Stimulated activated naive B cell treated with anti-CD40 and anti-IgM and Interleukin-4, amounts not matched to agents 10 μg/mL and 1 μg/mL and 100 μg/mL, for 72 hours (primary cell): ENCODE data around the gene ZFPM1.

Experiments used
- ATAC-seq, 2 donors: fragments of 150-1000 bp; cut with Tn5 transposase; replicated peaks; 2 replicates each; pipeline ENCODE4 v1.10.0; 2021; ENCODE audit warnings: moderate library complexity in 1 of 2
- DNase-seq: peaks from one replicate; pipeline ENCODE4 v3.0.0; 2021
- H3K27ac Mint-ChIP-seq: one replicate; pipeline ENCODE4 v1.8.0; 2022; ENCODE audit warnings: mild to moderate bottlenecking, mixed read lengths
- H3K27me3 Mint-ChIP-seq, 2 donors: one replicate each; pipeline ENCODE4 v1.8.0; 2022; ENCODE audit warnings: mixed read lengths in 2 of 2
- H3K36me3 Mint-ChIP-seq, 2 donors: one replicate each; pipeline ENCODE4 v1.8.0; 2022; ENCODE audit warnings: mixed read lengths in 2 of 2, mild to moderate bottlenecking in 1 of 2
- H3K4me1 Mint-ChIP-seq, 2 donors: one replicate each; pipeline ENCODE4 v1.8.0; 2022; ENCODE audit warnings: mixed read lengths in 2 of 2, mild to moderate bottlenecking in 1 of 2
- H3K4me3 Mint-ChIP-seq, 2 donors: one replicate each; pipeline ENCODE4 v1.8.0; 2022; ENCODE audit warnings: mild to moderate bottlenecking in 2 of 2, mixed read lengths in 2 of 2, moderate library complexity in 1 of 2
- H3K9me3 Mint-ChIP-seq, 2 donors: one replicate each; pipeline ENCODE4 v1.8.0; 2022; ENCODE audit warnings: mixed read lengths in 2 of 2, mild to moderate bottlenecking in 1 of 2

ZFPM1 gene

GRCh38 chr16:88537859-88538258, 84.8 kb downstream of the ZFPM1 start:
- Mint-ChIP-seq H3K9me3 (peaks cover 0 to 5% of the 10 kb centered on the region in 2 donors), H3K27me3 (peaks cover 14 to 33% of the 10 kb centered on the region in 2 donors), H3K4me3 (no peak overlapping the region), H3K27ac (peak overlapping the region; percentile 73), H3K36me3 (peaks cover 13 to 16% of the 10 kb centered on the region in 2 donors), H3K4me1 (peaks cover 10 to 18% of the 10 kb centered on the region in 2 donors)
- ATAC-seq (no peak), DNase-seq (no peak)

- ATAC-seq (no peak), DNase-seq (no peak)
- H3K27me3 Mint-ChIP-seq, result peaks cover 14 to 38% of the 10 kb centered on the region in 2 donors
- no peak overlapping the region for H3K27ac Mint-ChIP-seq
- peaks cover 4 to 10% of the 10 kb centered on the region in 2 donors for H3K9me3 Mint-ChIP-seq
- H3K4me1 Mint-ChIP-seq, result peaks cover 10 to 18% of the 10 kb centered on the region in 2 donors
- H3K4me3 Mint-ChIP-seq, result no peak overlapping the region
- H3K36me3 Mint-ChIP-seq, result peaks cover 20 to 21% of the 10 kb centered on the region in 2 donors
Measured at GRCh38 chr16:88538366-88539060, 85.4 kb downstream of the ZFPM1 start.

GRCh38 chr16:88539261-88539651, 86.2 kb downstream of the ZFPM1 start:
- no peak for ATAC-seq
- Mint-ChIP-seq H3K27me3 (peaks cover 14 to 41% of the 10 kb centered on the region in 2 donors), H3K36me3 (peaks cover 22 to 23% of the 10 kb centered on the region in 2 donors), H3K4me1 (peaks cover 10 to 18% of the 10 kb centered on the region in 2 donors), H3K27ac (no peak overlapping the region), H3K4me3 (no peak overlapping the region), H3K9me3 (peaks cover 7 to 11% of the 10 kb centered on the region in 2 donors)
- no peak for DNase-seq

- H3K36me3 Mint-ChIP-seq, result peaks cover 22% of the 10 kb centered on the region in 2 donors
- H3K9me3 Mint-ChIP-seq, result peaks cover 7 to 11% of the 10 kb centered on the region in 2 donors
- H3K27ac Mint-ChIP-seq, result no peak overlapping the region
Measured at GRCh38 chr16:88539652-88540345, 86.7 kb downstream of the ZFPM1 start.

GRCh38 chr16:88540346-88540977, 87.4 kb downstream of the ZFPM1 start:
- peaks cover 17 to 45% of the 10 kb centered on the region in 2 donors for H3K27me3 Mint-ChIP-seq
- H3K27ac Mint-ChIP-seq, result no peak overlapping the region
- no peak overlapping the region for H3K4me3 Mint-ChIP-seq
- peaks cover 19 to 20% of the 10 kb centered on the region in 2 donors for H3K36me3 Mint-ChIP-seq
- H3K9me3 Mint-ChIP-seq, result peaks cover 7 to 11% of the 10 kb centered on the region in 2 donors
- no peak for DNase-seq
- ATAC-seq, result no peak
- peaks cover 7 to 12% of the 10 kb centered on the region in 2 donors for H3K4me1 Mint-ChIP-seq

More at GRCh38 chr16:88539652-88540345, 86.7 kb downstream of the ZFPM1 start:
- ATAC-seq (no peak), DNase-seq (no peak)
- H3K4me1 Mint-ChIP-seq, result peaks cover 10 to 18% of the 10 kb centered on the region in 2 donors
- no peak overlapping the region for H3K4me3 Mint-ChIP-seq
- peaks cover 14 to 41% of the 10 kb centered on the region in 2 donors for H3K27me3 Mint-ChIP-seq

- H3K4me3 Mint-ChIP-seq, result no peak overlapping the region
- peaks cover 7 to 11% of the 10 kb centered on the region in 2 donors for H3K9me3 Mint-ChIP-seq
- H3K27ac Mint-ChIP-seq, result no peak overlapping the region
- DNase-seq (no peak), ATAC-seq (no peak)
- H3K4me1 Mint-ChIP-seq, result peaks cover 1 to 4% of the 10 kb centered on the region in 2 donors
- H3K27me3 Mint-ChIP-seq, result peaks cover 25 to 59% of the 10 kb centered on the region in 2 donors
- peaks cover 12 to 14% of the 10 kb centered on the region in 2 donors for H3K36me3 Mint-ChIP-seq
Measured at GRCh38 chr16:88541831-88542616, 88.9 kb downstream of the ZFPM1 start.

GRCh38 chr16:88543230-88543813, 90.2 kb downstream of the ZFPM1 start:
- H3K9me3 Mint-ChIP-seq, result peaks cover 7 to 11% of the 10 kb centered on the region in 2 donors
- DNase-seq (no peak), ATAC-seq (no peak)
- peaks cover 24 to 56% of the 10 kb centered on the region in 2 donors for H3K27me3 Mint-ChIP-seq
- no peak overlapping the region for H3K27ac Mint-ChIP-seq
- H3K36me3 Mint-ChIP-seq, result peaks cover 12 to 14% of the 10 kb centered on the region in 2 donors
- peaks cover under 1 to 3% of the 10 kb centered on the region in 2 donors for H3K4me1 Mint-ChIP-seq
- no peak overlapping the region for H3K4me3 Mint-ChIP-seq

GRCh38 chr16:88545781-88546180, 92.7 kb downstream of the ZFPM1 start:
- H3K9me3 Mint-ChIP-seq, result peaks cover 7 to 11% of the 10 kb centered on the region in 2 donors
- H3K4me1 Mint-ChIP-seq, result peaks cover 8 to 9% of the 10 kb centered on the region in 2 donors
- no peak overlapping the region for H3K4me3 Mint-ChIP-seq
- no peak overlapping the region for H3K27ac Mint-ChIP-seq
- H3K36me3 Mint-ChIP-seq, result peaks cover 12 to 14% of the 10 kb centered on the region in 2 donors
- no peak for ATAC-seq
- no peak for DNase-seq
- peaks cover 15 to 32% of the 10 kb centered on the region in 2 donors for H3K27me3 Mint-ChIP-seq

- no peak overlapping the region for H3K4me3 Mint-ChIP-seq
- H3K4me1 Mint-ChIP-seq, result peaks cover 8 to 18% of the 10 kb centered on the region in 2 donors
- peaks cover 4 to 5% of the 10 kb centered on the region in 2 donors for H3K9me3 Mint-ChIP-seq
- DNase-seq (no peak), ATAC-seq (no peak)
- H3K27me3 Mint-ChIP-seq, result peaks cover 15 to 28% of the 10 kb centered on the region in 2 donors
- H3K27ac Mint-ChIP-seq, result no peak overlapping the region
- peaks cover 5% of the 10 kb centered on the region in 2 donors for H3K36me3 Mint-ChIP-seq
Measured at GRCh38 chr16:88548131-88548874, 95.2 kb downstream of the ZFPM1 start.

GRCh38 chr16:88548985-88549384, 95.9 kb downstream of the ZFPM1 start:
- H3K27ac Mint-ChIP-seq, result no peak overlapping the region
- no peaks in the 10 kb centered on the region for H3K9me3 Mint-ChIP-seq
- H3K4me3 Mint-ChIP-seq, result no peak overlapping the region
- H3K4me1 Mint-ChIP-seq, result peaks cover 8 to 18% of the 10 kb centered on the region in 2 donors
- peaks cover 15 to 23% of the 10 kb centered on the region in 2 donors for H3K27me3 Mint-ChIP-seq
- H3K36me3 Mint-ChIP-seq, result peaks cover 0 to 1% of the 10 kb centered on the region in 2 donors
- ATAC-seq (no peak), DNase-seq (no peak)

- Mint-ChIP-seq H3K9me3 (no peaks in the 10 kb centered on the region), H3K4me3 (no peak overlapping the region), H3K36me3 (peaks cover 0 to 1% of the 10 kb centered on the region in 2 donors), H3K27ac (no peak overlapping the region), H3K4me1 (peaks cover 8 to 18% of the 10 kb centered on the region in 2 donors), H3K27me3 (peaks cover 18 to 29% of the 10 kb centered on the region in 2 donors)
- DNase-seq (no peak), ATAC-seq (peak; percentile 7 to 25)
Measured at GRCh38 chr16:88549671-88550245, 96.7 kb downstream of the ZFPM1 start.

GRCh38 chr16:88550246-88550661, 97.2 kb downstream of the ZFPM1 start:
- peak; percentile 45 to 60 for ATAC-seq
- no peak for DNase-seq
- Mint-ChIP-seq H3K27ac (no peak overlapping the region), H3K4me1 (peaks cover 8 to 18% of the 10 kb centered on the region in 2 donors), H3K36me3 (peaks cover 0 to 1% of the 10 kb centered on the region in 2 donors), H3K27me3 (peaks cover 20 to 32% of the 10 kb centered on the region in 2 donors), H3K9me3 (no peaks in the 10 kb centered on the region), H3K4me3 (no peak overlapping the region)
